HG03095 (cell line): Measurements from ENCODE around the gene JAKMIP3.

ENCODE experiments used
- ATAC-seq: cut with Tn5 transposase; IDR thresholded peaks from one replicate; pipeline ENCODE4 v1.9.1; 2021; ENCODE audit warnings: moderate library complexity; ENCODE audit not compliant: unreplicated experiment

JAKMIP3 gene

GRCh38 chr10:132043861-132044695 lies 21.7 kb upstream of the JAKMIP3 start:
- ATAC-seq, result no peak

DNA sequence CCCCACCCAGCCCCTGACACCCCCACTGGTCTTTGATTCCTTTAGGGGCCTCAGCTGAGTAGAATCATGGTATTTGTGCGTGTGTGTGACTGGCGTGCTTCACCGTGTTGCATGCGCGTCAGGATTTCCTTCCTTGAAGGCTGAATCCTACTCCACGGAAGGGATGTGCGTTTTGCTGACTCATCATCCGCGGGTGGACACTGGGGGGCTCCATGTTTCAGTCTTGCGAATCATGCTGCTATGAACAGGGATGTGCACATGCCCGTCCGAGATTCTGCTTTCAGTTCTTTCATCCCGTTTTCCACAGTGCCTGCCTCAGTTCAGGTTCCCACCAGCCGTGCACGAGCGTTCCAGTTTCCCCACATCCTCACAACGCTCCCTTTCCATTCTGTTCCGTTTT lies 20.9 kb upstream of the JAKMIP3 start:
- no peak for ATAC-seq

DNA sequence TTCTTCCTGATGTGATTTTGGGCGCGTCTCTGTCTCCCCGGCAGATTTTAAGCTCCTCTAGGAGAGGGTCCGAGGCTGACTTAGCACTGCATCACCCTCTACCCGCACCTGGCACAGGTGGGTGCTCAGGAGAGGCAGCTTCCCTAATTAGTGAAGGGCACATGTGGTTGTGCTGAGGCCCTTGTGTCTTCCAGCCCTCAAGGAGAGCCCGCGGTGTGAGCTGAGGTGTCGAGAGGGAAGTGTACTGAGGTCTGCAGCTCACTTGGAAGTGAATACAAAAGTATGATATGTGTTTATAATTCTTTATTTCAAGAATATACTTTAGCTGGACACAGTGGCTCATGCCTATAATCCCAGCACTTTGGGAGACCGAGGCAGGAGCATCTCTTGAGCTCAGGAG lies 20.4 kb upstream of the JAKMIP3 start:
- no peak for ATAC-seq

DNA sequence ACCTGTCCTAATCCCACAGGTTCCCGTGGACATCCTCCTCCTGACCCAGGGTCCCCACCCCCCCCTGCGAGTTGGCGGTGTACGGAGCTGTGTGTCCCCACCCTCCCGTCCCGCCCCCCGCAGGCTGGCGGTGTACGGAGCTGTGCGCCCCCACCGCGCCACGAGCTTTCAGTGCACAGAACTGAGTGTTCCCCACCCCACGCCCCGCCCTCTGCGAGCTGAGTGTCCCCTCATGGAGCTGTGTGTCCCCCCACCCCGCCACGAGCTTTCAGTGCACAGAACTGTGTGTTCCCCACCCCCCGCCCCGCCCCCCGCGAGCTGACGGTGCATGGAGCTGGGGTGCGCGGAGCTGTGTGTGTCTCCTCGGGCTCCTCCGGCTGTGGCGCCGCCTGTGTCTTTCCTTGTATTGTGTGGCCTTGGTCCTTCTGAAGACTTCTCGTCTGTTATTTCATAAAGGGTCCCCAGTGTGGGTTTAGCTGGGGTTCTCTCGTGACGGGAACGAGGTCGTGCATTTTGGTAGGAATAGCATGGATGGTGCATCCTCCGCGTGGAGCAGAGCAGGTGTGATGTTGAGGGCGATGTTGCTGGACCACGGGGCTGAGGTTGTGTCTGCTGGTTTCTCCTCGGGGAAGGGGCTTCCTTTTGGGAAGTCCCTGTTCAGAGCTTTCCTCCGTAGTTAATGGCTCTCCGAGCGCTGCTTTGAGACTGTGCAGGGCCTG lies 18.0 kb upstream of the JAKMIP3 start:
- no peak for ATAC-seq

GRCh38 chr10:132048294-132048667 lies 17.5 kb upstream of the JAKMIP3 start:
- ATAC-seq, result no peak

GRCh38 chr10:132050191-132050590 lies 15.6 kb upstream of the JAKMIP3 start:
- no peak for ATAC-seq

GRCh38 chr10:132052124-132052523 lies 13.6 kb upstream of the JAKMIP3 start:
- ATAC-seq, result no peak

DNA sequence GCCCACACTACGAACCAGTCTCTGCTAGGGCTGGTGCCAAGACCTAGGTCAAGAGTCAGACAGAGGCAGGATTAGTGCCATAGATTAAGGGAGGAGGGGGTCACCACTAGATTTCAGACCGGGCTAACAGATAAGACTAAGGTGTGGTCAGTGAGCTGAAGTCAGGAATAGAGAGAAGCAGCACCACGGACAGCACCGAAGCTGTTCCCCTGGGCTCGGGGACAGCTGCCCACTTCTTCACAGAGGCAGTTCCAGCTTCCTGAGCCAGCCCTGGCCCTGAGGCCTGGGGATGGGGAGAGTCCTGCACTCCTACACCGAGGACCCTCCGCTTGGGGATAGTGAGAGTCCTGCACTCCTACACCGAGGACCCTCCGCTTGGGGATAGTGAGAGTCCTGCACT lies 11.2 kb upstream of the JAKMIP3 start:
- no peak for ATAC-seq

DNA sequence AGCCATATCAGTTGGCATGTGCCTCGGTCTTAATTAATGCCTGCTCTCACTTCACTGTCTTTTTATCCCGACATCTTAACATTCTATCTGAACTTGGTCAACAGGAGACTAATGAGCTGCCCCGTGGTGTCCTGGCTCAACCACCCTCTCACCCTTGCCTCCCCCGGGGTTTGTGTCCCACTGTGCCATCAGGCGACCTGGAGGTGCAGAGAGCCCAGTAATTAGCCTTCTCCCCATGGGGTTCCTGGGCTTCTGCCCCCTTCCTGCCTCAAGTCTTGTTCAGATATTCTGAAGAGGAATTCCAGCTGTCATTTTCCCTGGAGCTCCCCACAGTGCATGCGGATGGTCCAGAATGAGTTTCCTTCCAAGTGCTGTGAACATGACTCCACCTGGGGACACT lies 10.1 kb upstream of the JAKMIP3 start:
- no peak for ATAC-seq

GRCh38 chr10:132056663-132057062 lies 9.1 kb upstream of the JAKMIP3 start:
- no peak for ATAC-seq

DNA sequence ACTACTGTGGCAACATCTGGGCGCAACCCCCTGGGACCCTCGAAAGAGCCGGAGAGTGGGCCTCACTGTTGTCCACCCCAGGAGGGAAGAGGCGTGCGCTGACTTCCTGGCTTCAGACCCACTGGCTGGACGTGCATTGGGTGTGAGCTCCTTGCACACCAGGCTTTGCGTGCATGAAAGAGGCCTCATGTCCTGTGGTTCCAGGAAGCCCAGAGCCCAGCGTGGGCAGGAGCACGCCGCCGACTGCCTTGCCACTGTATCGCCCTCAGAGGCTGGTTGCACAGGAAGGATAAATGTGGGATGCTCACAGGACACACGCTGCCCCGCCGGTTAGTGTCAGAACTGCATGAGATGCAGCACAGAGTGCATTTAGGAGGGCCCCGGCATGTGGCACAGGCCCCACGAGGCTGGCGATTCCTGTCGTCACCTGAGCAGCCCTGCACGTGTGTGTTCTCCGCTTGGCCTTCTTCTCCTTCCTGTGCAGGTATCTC lies 8.5 kb upstream of the JAKMIP3 start:
- ATAC-seq, result no peak

DNA sequence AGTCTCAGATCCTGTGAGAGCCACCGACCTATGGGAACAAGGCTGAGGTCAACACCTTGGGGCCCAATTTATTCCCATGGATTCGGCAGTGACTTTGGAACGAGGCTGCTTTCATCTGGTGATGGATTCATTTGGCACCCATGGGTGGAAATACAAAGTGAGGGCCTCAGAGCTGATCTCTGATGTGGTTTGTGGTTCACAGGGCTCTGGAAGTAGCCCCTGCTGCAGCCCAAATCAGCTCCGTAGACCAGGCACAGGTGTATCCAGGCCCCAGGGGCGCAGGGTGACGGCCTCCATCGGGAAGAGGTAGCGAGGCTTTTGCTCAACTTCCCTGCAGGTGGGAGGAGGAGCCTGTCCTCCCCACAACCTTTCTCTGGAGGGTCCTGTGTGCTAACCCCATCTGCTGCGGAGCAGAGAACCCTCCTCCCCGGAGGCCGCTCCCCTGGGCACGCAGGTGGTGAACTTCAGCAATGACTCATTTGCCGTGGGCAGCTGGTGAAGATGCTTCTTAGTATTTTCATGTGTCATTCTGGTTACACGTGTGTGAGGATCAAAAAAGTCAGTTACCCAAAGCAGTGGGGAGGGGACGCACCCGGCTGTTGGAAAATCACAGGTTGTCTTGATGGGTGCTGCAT lies 7.5 kb upstream of the JAKMIP3 start:
- ATAC-seq, result no peak

- ATAC-seq, result no peak
Observed at GRCh38 chr10:132058793-132059759, 6.7 kb upstream of the JAKMIP3 start.

DNA sequence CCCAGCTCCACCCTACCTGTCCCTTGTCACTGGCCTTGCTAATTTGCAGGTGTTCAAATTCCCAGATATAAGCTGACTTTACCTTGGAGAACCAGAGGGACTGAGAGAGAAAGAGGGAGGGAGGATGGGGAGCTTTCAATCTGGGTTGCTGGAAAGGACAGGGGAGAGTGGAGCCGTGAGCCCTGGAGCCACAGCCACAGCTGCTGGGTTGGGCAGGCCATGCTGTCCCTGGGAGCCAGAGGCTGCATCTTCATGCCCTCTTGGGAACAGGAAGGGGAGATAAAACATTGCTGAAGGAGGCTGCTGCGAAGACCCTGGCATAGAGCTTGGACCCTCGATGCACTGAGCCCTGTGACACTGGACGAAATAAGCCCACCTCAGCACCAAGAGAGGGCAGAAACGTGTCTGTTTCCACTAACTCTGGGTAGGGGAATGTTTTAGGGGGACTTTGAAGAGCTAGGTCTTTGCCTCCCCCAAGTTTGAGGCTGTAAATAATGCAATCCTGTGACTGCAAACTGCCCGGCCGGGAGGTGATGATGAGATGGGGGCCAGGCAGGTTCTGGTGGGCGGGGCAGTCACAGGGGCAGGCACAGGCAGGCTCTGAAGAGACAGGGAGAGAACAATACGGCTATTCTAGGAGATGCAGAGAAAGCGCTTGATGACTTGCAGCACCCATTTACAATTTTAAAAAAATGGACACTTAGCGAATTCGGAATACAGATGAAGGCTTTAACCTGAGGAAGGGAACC lies 5.8 kb upstream of the JAKMIP3 start:
- ATAC-seq, result no peak

GRCh38 chr10:132061030-132061429 lies 4.7 kb upstream of the JAKMIP3 start:
- ATAC-seq, result no peak

- no peak for ATAC-seq
Observed at GRCh38 chr10:132061465-132061864, 4.3 kb upstream of the JAKMIP3 start.

DNA sequence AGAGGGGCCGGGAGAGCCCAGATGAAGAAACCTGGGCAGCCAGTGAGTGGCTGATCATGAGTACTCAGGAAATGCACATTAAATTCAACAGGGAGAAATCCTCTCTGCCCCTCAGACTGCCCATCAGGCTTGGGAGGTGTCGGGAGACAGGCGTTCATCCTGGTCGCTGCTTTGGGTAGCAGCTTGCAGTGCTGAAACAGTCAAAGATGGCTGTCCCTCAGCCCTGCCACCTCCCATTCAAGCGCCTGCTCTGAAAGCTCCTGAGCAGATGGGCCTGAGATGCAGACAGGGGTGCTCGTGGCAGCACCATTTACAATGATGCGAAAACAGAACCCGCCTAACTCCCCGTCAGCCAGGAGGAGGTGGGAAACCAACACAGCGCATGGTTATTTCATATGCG lies 3.6 kb upstream of the JAKMIP3 start:
- ATAC-seq, result no peak

DNA sequence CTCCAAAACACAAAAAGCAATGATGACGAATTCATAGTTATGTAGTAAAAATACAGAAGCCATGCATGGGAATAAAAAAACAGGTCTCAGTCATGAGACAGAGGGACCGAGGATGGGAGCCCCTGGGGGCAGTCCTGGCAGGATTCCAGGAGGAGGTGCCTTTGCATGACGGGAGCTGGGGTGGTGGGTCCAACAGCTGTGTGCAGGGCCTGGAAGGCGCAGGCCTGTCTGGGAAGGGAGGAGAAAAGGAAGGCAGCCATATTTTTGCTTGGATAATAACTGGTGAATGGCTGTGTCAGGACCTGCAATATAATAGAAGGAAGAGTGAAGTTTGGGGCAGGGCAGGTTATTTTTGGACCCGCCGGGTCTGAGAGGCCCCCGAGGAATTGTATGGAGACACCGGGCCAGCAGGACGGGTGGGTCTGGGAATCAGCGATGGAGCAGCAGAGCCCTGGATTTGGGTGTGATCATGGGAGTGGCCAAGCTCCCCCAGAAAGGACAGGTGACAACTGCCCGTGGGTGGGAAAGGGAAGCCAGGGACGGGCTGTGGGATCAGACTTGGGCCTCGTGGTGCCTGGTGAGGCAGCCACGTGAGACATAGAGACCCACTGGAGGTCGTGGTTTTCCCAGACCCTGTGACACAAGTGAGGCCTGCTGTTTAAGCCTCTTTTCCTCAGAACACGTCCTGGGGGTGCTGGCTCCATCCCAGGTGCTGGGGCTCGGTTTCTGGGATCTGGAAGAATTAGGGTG lies 2.9 kb upstream of the JAKMIP3 start:
- no peak for ATAC-seq

DNA sequence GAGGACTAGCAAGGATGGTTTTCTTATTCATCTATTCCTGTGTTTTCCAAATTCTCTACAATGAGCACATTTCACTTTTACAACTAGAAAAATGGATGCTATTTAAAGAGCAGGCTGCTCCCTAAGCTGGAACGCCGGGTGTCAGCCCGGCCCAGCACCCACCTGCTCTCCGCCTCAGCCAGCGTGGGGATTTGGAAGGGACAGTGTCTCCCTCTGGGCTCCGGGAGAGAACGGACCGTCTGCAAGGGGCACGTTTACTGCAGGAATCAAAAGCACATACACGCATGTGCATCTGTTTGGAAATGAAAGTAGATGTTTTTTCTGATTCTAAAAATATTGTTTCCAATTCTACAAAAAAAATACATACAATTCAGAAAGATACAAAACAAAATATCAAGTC lies 2.3 kb upstream of the JAKMIP3 start:
- no peak for ATAC-seq
